Karpas-422 (cell line): ENCODE data around the gene LGR4. TPM values are rescaled to one million over a fixed set of nuclear protein-coding genes. Genes with fewer than 3 reads are reported as not detected.
"Not testable (repeated sequence)": the region's sequence is repeated elsewhere in the genome, so short reads cannot be mapped to it uniquely, and the experiment has no call there.

ENCODE experiments used
- DNase-seq: peaks from one replicate; pipeline ENCODE4 v3.0.0-alpha.2; 2015
- H2AFZ ChIP-seq: fragments of 200-600 bp; sonication (generic); 2 replicates; pipeline ENCODE4 v1.6.1; 2014; ENCODE audit warnings: antibody characterized with exemption, low read length, mixed read lengths
- H3K27ac ChIP-seq: fragments of 200-600 bp; sonication (generic); 2 replicates; pipeline ENCODE4 v1.5.1; 2014; ENCODE audit warnings: mild to moderate bottlenecking, low read length, moderate library complexity
- H3K27me3 ChIP-seq: fragments of 200-600 bp; sonication (generic); 2 replicates; pipeline ENCODE4 v1.6.1; 2014; ENCODE audit warnings: low read length, mixed read lengths
- H3K36me3 ChIP-seq: fragments of 200-600 bp; sonication (generic); 2 replicates; pipeline ENCODE4 v1.6.1; 2014; ENCODE audit warnings: low read length, mixed read lengths; ENCODE audit not compliant: insufficient read depth
- H3K4me1 ChIP-seq: fragments of 200-600 bp; sonication (generic); 2 replicates; pipeline ENCODE4 v1.6.1; 2014; ENCODE audit warnings: mild to moderate bottlenecking, low read length, mixed read lengths
- H3K4me2 ChIP-seq: fragments of 200-600 bp; sonication (generic); 2 replicates; pipeline ENCODE4 v1.6.1; 2014; ENCODE audit warnings: low read length, low read depth, mild to moderate bottlenecking; ENCODE audit not compliant: poor library complexity, severe bottlenecking
- H3K4me3 ChIP-seq: fragments of 200-600 bp; sonication (generic); 2 replicates; pipeline ENCODE4 v1.5.1; 2014; ENCODE audit warnings: mild to moderate bottlenecking, antibody characterized with exemption, low read length, mixed read lengths
- H3K79me2 ChIP-seq: fragments of 200-600 bp; sonication (generic); 2 replicates; pipeline ENCODE4 v1.6.1; 2014; ENCODE audit warnings: mild to moderate bottlenecking, low read length, mixed read lengths
- H3K9ac ChIP-seq: fragments of 200-600 bp; sonication (generic); 2 replicates; pipeline ENCODE4 v1.6.0; 2014; ENCODE audit warnings: low read length
- H3K9me2 ChIP-seq: fragments of 200-600 bp; sonication (generic), shearing (Covaris generic); replicated peaks from 2 replicates; pipeline ENCODE4 v1.6.0; 2014; ENCODE audit warnings: mild to moderate bottlenecking, low read length, moderate library complexity; ENCODE audit not compliant: insufficient read depth
- H3K9me3 ChIP-seq: fragments of 300-700, 200-600 bp; sonication (generic); 2 replicates; pipeline ENCODE4 v1.6.1; 2014; ENCODE audit warnings: low read length, mixed read lengths
- H4K20me1 ChIP-seq: fragments of 200-600 bp; sonication (generic); 2 replicates; pipeline ENCODE4 v1.6.1; 2014; ENCODE audit warnings: mild to moderate bottlenecking, antibody characterized with exemption, low read length, low read depth; ENCODE audit not compliant: insufficient read depth
- total RNA-seq: library from RNA; depleted of rRNA; stranded (reverse); fragments of >200 nt; shearing (Covaris generic); gene quantifications from 2 replicates; pipeline ENCODE4 v1.2.3, GENCODE V29; 2014; ENCODE audit warnings: low replicate concordance

LGR4 gene
- total RNA-seq, 1 experiment from 2014 or later = 0.04 TPM

GRCh38 chr11:27330633-27331270 is 141.8 kb downstream of the LGR4 start:
- Histone ChIP-seq H3K27me3 (no peaks in the 10 kb centered on the region), H3K9me2 (no peaks in the 10 kb centered on the region), H3K9me3 (no peaks in the 10 kb centered on the region), H3K79me2 (no peaks in the 10 kb centered on the region), H3K4me1 (no peaks in the 10 kb centered on the region), H2AFZ (no peak overlapping the region), H3K27ac (no peak overlapping the region), H3K36me3 (0 out of 2 replicates have a peak, but pooled peaks cover 6% of the 10 kb centered on the region), H4K20me1 (no peaks in the 10 kb centered on the region), H3K4me3 (no peak overlapping the region), H3K4me2 (no peak overlapping the region), H3K9ac (no peak overlapping the region)
- no peak for DNase-seq

DNA sequence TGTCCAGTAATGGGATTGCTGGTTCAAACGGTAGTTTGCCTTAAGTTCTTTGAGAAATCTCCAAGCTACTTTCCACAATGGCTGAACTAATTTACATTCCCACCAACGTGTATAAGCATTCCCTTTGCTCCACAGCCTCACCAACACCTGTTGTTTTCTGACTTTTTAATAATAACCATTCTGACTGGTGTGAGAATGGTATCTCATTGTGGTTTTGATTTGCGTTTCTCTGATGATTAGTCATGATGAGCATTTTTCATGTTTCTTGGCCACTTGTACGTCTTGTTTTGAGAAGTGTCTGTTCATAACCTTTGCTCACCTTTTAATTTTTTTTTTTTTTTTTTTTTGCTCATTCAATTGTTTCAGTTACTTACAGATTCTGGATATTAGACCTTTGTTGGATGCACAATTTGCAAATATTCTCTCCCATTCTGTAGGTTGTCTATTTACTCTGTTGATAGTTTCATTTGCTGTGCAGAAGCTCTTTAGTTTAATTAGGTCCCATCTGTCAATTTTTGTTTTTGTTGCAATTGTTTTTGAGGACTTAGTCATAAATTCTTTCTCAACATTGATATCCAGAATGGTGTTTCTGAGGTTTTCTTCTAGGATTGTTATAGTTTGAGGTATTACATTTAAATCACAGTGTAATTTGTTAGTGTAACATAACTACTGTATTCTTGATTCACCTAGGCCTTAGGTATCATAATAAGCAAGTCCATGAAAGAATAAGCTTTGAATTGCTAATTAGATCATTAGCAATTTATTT is 142.5 kb downstream of the LGR4 start:
- no peaks in the 10 kb centered on the region for H3K79me2 ChIP-seq
- no peak overlapping the region for H3K27ac ChIP-seq
- H3K9ac ChIP-seq = no peak overlapping the region
- H3K27me3 ChIP-seq = no peaks in the 10 kb centered on the region
- no peaks in the 10 kb centered on the region for H4K20me1 ChIP-seq
- H3K9me2 ChIP-seq = no peaks in the 10 kb centered on the region
- no peaks in the 10 kb centered on the region for H3K4me1 ChIP-seq
- H3K9me3 ChIP-seq = no peaks in the 10 kb centered on the region
- no peak overlapping the region for H3K4me2 ChIP-seq
- H2AFZ ChIP-seq = no peak overlapping the region
- H3K4me3 ChIP-seq = no peak overlapping the region
- 0 out of 2 replicates have a peak, but pooled peaks cover 6% of the 10 kb centered on the region for H3K36me3 ChIP-seq
- DNase-seq = no peak

DNA sequence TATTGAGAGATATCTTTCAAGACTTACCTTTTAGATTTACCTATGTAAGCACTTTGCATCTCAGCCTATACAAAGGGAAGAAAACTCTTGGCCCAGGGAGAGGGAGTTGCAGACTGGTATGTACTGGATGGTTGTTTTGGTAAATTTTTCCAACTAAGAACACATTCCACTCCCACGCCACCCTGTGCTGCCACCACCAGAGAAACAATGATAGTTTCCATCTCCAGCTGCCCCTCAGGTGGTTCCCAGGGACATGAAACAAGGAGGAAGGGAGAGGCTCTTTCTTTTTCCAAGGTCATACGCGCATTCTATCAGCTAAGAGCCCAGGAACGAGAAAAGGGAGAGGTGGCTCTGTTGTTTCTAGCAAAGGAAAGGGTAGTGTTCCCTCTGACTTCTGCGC is 144.0 kb downstream of the LGR4 start:
- no peak overlapping the region for H2AFZ ChIP-seq
- no peak overlapping the region for H3K27ac ChIP-seq
- no peaks in the 10 kb centered on the region for H3K9me2 ChIP-seq
- H3K27me3 ChIP-seq = no peaks in the 10 kb centered on the region
- H3K4me1 ChIP-seq = no peaks in the 10 kb centered on the region
- DNase-seq = no peak
- H3K4me2 ChIP-seq = no peak overlapping the region
- H3K9ac ChIP-seq = no peak overlapping the region
- no peaks in the 10 kb centered on the region for H3K9me3 ChIP-seq
- H3K36me3 ChIP-seq = 0 out of 2 replicates have a peak, but pooled peaks cover 6% of the 10 kb centered on the region
- no peak overlapping the region for H3K4me3 ChIP-seq
- no peaks in the 10 kb centered on the region for H4K20me1 ChIP-seq
- no peaks in the 10 kb centered on the region for H3K79me2 ChIP-seq

- not testable (repeated sequence) for H3K27me3 ChIP-seq, DNase-seq, H3K9ac ChIP-seq, H3K79me2 ChIP-seq, H3K9me2 ChIP-seq, H3K27ac ChIP-seq, H4K20me1 ChIP-seq, H3K4me3 ChIP-seq, H3K4me2 ChIP-seq, H3K4me1 ChIP-seq, H2AFZ ChIP-seq, H3K36me3 ChIP-seq, H3K9me3 ChIP-seq
Observed at GRCh38 chr11:27327064-27327463, 145.5 kb downstream of the LGR4 start.

GRCh38 chr11:27322196-27322595 is 150.4 kb downstream of the LGR4 start:
- H4K20me1 ChIP-seq, H3K4me3 ChIP-seq, H3K9me2 ChIP-seq, H3K4me1 ChIP-seq, H3K4me2 ChIP-seq, H3K9ac ChIP-seq, H3K79me2 ChIP-seq, DNase-seq, H3K9me3 ChIP-seq, H3K36me3 ChIP-seq, H2AFZ ChIP-seq, H3K27ac ChIP-seq, H3K27me3 ChIP-seq: not testable (repeated sequence)

DNA sequence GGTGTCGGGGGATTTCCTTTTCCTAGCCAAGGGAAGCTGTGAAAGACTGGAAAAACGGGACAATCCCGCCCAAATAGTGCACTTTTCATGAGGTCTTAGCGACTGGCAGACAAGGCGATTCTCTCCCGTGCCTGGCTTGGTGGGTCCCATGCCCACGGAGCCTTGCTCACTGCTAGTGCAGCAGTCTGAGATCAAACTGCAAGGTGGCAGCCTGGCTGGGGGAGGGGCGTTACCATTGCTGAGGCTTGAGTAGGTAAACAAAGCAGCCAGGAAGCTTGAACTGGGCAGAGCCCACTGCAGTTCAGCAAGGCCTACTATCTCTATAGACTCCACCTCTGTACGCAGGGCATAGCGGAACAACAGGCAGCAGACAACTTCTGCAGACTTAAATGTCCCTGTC is 151.2 kb downstream of the LGR4 start:
- not testable (repeated sequence) for H3K4me1 ChIP-seq, H2AFZ ChIP-seq, H3K9me2 ChIP-seq, H3K9me3 ChIP-seq, H3K27me3 ChIP-seq, H3K27ac ChIP-seq, H3K4me2 ChIP-seq, H4K20me1 ChIP-seq, H3K4me3 ChIP-seq, H3K36me3 ChIP-seq, H3K79me2 ChIP-seq, DNase-seq, H3K9ac ChIP-seq

- Histone ChIP-seq H3K27ac (no peak overlapping the region), H3K4me1 (no peaks in the 10 kb centered on the region), H4K20me1 (no peaks in the 10 kb centered on the region), H3K9ac (no peak overlapping the region), H3K4me3 (no peak overlapping the region), H3K79me2 (no peaks in the 10 kb centered on the region), H3K4me2 (no peak overlapping the region), H2AFZ (no peak overlapping the region), H3K36me3 (no peaks in the 10 kb centered on the region), H3K9me2 (no peaks in the 10 kb centered on the region), H3K9me3 (no peaks in the 10 kb centered on the region), H3K27me3 (no peaks in the 10 kb centered on the region)
- DNase-seq = no peak
Observed at GRCh38 chr11:27319072-27319471, 153.5 kb downstream of the LGR4 start.

DNA sequence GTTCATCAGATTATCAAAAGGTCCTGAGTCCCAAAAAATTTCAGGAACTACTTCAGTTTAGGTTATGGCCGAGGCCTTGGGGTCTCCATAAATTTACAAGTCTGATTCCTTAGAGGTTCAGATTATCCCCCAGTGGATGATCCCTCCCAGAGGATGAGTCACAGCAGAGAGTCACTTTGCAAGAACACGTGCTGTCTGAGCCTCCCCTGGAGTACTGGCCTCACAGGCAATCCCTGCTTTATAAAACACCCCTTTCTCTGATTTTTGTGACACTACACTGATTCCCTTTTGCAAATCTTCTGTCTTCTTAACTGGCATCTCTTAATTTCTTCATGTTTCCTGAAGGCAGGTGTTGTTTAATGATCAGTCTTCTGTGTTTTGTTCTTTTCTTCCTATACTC is 154.8 kb downstream of the LGR4 start:
- Histone ChIP-seq H3K9me2 (no peaks in the 10 kb centered on the region), H3K9ac (no peak overlapping the region), H2AFZ (no peak overlapping the region), H3K27ac (no peak overlapping the region), H4K20me1 (no peaks in the 10 kb centered on the region), H3K4me1 (no peaks in the 10 kb centered on the region), H3K27me3 (no peaks in the 10 kb centered on the region), H3K4me2 (no peak overlapping the region), H3K36me3 (no peaks in the 10 kb centered on the region), H3K79me2 (no peaks in the 10 kb centered on the region), H3K9me3 (no peaks in the 10 kb centered on the region), H3K4me3 (no peak overlapping the region)
- no peak for DNase-seq
